Activated CD8-positive, alpha-beta T cell treated with anti-CD3 and anti-CD28 coated beads for 36 hours (primary cell): Measurements from ENCODE around the gene TPSG1. TPM values are rescaled to one million over a fixed set of nuclear protein-coding genes. Genes with fewer than 3 reads are reported as not detected.

Source experiments
- ATAC-seq: fragments of 200-7000 bp; cut with Tn5 transposase; one replicate; pipeline ENCODE4 v1.10.0; 2021; ENCODE audit warnings: mild to moderate bottlenecking, moderate library complexity
- CTCF ChIA-PET: fragments of 350-600 bp; sonication (Branson Sonifier 250); formaldehyde crosslinking; loops from one replicate; lab custom pipeline; 2021; ENCODE audit warnings: antibody characterized with exemption; lab: Charles Lee
- POLR2A ChIA-PET: fragments of 350-600 bp; sonication (Branson Sonifier 250); formaldehyde crosslinking; loops from one replicate; lab custom pipeline; 2021; ENCODE audit warnings: antibody characterized with exemption; lab: Charles Lee
- DNase-seq: peaks from one replicate; pipeline ENCODE4 v3.0.0-alpha.2; 2020
- H3K27ac Mint-ChIP-seq: one replicate; pipeline ENCODE4 v1.8.0; 2021; ENCODE audit warnings: mild to moderate bottlenecking, mixed read lengths
- H3K27me3 Mint-ChIP-seq: one replicate; pipeline ENCODE4 v1.8.0; 2021; ENCODE audit warnings: mixed read lengths
- H3K36me3 Mint-ChIP-seq: one replicate; pipeline ENCODE4 v1.8.0; 2021; ENCODE audit warnings: low read depth, mixed read lengths
- H3K4me1 Mint-ChIP-seq: one replicate; pipeline ENCODE4 v1.8.0; 2021; ENCODE audit warnings: low read depth, mixed read lengths
- H3K4me3 Mint-ChIP-seq: one replicate; pipeline ENCODE4 v1.8.0; 2021; ENCODE audit warnings: mild to moderate bottlenecking, moderate library complexity, mixed read lengths
- H3K9me3 Mint-ChIP-seq: one replicate; pipeline ENCODE4 v1.8.0; 2021; ENCODE audit warnings: mixed read lengths
- intact Hi-C: fragments of 100-400 bp; cut with micrococcal nuclease; formaldehyde crosslinking; loops from one replicate; pipeline ENCODE4 v1.10.0; 2022
- total RNA-seq, 2 experiments: library from RNA; stranded (reverse); gene quantifications; one replicate each; pipeline ENCODE4 v1.2.3, GENCODE V29; 2021
- TF ChIP-seq, protein P1 (sequence below): fragments of 200-600 bp; IDR thresholded peaks from one replicate; pipeline ENCODE4 v1.8.0; 2022; ENCODE audit warnings: antibody characterized with exemption, mild to moderate bottlenecking

The TPSG1 gene
- total RNA-seq, 2 experiments from 2014 or later, result not detected

GRCh38 chr16:1217526-1217925 is 7.5 kb downstream of the TPSG1 start:
- ATAC-seq, result no peak
- DNase-seq, result no peak
- Mint-ChIP-seq H3K9me3 (no peaks in the 10 kb centered on the region), H3K27me3 (no peaks in the 10 kb centered on the region), H3K4me1 (no peaks in the 10 kb centered on the region), H3K4me3 (no peak overlapping the region), H3K36me3 (no peaks in the 10 kb centered on the region), H3K27ac (no peak overlapping the region)
- CTCF ChIA-PET, result no interaction called here
- TF ChIP-seq, protein P1, sequence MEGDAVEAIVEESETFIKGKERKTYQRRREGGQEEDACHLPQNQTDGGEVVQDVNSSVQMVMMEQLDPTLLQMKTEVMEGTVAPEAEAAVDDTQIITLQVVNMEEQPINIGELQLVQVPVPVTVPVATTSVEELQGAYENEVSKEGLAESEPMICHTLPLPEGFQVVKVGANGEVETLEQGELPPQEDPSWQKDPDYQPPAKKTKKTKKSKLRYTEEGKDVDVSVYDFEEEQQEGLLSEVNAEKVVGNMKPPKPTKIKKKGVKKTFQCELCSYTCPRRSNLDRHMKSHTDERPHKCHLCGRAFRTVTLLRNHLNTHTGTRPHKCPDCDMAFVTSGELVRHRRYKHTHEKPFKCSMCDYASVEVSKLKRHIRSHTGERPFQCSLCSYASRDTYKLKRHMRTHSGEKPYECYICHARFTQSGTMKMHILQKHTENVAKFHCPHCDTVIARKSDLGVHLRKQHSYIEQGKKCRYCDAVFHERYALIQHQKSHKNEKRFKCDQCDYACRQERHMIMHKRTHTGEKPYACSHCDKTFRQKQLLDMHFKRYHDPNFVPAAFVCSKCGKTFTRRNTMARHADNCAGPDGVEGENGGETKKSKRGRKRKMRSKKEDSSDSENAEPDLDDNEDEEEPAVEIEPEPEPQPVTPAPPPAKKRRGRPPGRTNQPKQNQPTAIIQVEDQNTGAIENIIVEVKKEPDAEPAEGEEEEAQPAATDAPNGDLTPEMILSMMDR, result no peak
- POLR2A ChIA-PET, result no interaction called here
- intact Hi-C loops, result no loop called here

DNA sequence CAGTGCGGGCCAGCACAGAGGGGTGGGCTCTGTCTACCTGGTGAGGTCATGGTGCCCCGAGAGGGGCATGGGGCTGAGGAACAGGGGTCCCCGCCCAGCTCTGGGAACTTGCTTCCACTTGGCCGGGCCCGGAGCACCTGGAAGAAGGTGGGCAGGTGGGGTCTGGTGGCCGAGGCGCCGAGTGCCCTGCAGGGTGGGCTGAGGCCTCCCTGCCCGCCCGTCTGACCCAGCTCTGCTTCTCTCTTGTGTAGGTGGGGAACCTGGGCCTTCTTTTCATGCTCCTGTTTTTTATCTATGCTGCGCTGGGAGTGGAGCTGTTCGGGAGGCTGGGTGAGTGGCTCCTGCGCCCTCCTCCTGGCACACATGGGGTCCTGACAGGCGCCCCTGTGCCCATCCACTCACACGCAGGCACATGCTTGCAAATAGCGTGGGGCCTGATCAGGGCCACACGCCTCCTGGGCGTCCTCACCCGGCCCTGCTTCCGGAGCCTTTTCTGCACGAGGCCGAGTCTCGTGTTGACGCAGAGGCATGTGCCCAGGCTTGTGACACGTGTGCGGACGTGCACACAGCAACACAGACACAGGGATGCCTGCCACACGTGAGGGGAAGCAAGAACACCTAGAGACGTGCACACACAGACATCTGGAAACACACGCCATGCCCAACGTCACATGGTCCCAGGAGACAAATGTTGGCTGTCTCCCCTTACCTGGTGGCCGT is 8.2 kb downstream of the TPSG1 start:
- Mint-ChIP-seq H3K4me1 (no peaks in the 10 kb centered on the region), H3K4me3 (no peak overlapping the region), H3K36me3 (no peaks in the 10 kb centered on the region), H3K27me3 (no peaks in the 10 kb centered on the region), H3K9me3 (no peaks in the 10 kb centered on the region), H3K27ac (no peak overlapping the region)
- DNase-seq, result no peak
- ChIA-PET CTCF (no interaction called here), POLR2A (no interaction called here)
- intact Hi-C loops, result no loop called here
- ATAC-seq, result no peak
- TF ChIP-seq, protein P1, result no peak

GRCh38 chr16:1216296-1216619 is 8.8 kb downstream of the TPSG1 start:
- Mint-ChIP-seq H3K27ac (no peak overlapping the region), H3K4me3 (no peak overlapping the region), H3K4me1 (no peaks in the 10 kb centered on the region), H3K9me3 (no peaks in the 10 kb centered on the region), H3K27me3 (no peaks in the 10 kb centered on the region), H3K36me3 (no peaks in the 10 kb centered on the region)
- DNase-seq, result no peak
- ChIA-PET POLR2A (no interaction called here), CTCF (no interaction called here)
- no peak for ATAC-seq
- TF ChIP-seq, protein P1, result no peak
- intact Hi-C loops, result no loop called here

DNA sequence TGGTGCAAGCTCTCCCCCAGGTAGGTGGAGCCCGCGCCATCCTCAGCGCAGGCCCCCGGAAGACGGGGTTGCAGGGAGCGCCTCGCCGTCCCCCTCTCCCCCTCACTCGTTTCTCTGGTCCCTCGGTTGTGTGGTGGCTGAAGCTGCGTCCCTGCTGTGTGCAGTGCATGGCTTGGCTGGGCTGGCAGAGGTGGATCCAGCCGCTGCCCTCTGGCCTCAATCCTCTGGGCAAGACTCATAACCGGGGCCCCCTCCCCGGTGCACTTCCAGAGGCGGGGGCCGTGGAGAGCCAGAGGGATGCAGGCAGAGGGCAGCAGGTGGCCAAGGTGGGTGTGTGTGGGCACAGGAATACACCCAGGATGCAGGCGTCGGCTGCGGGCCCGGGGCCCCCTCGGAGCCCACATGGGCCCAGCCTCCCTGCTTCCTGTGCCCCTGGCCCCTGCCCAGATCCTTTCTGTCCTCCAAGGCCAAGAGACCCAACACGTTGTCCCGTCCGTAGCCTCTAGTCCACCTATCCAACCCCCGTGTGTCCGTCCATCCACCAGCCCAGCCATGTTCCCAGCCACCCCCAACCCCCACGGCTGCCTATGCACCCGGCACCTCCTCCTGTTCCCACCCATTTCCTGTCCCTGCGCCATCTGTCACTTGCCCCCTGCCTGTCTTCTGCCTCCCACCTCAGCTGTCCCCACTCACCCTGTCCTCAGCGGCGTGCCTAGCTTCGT is 9.3 kb downstream of the TPSG1 start:
- no peak overlapping the region for H3K4me3 Mint-ChIP-seq

GRCh38 chr16:1214719-1215118 is 10.3 kb downstream of the TPSG1 start:
- H3K4me3 Mint-ChIP-seq, result no peak overlapping the region
- ATAC-seq, result no peak
- H3K36me3 Mint-ChIP-seq, result no peaks in the 10 kb centered on the region
- intact Hi-C loops, result no loop called here
- ChIA-PET POLR2A (interaction anchor here (0.6 kb wide), 1 partner anchor 574 kb away, joined by 3 read pairs; no protein-coding TSS in a partner anchor), CTCF (no interaction called here)
- H3K27me3 Mint-ChIP-seq, result no peaks in the 10 kb centered on the region
- TF ChIP-seq, protein P1, result no peak
- H3K27ac Mint-ChIP-seq, result no peak overlapping the region
- no peaks in the 10 kb centered on the region for H3K9me3 Mint-ChIP-seq
- no peaks in the 10 kb centered on the region for H3K4me1 Mint-ChIP-seq
- no peak for DNase-seq

More for the DNA sequence above, 9.3 kb downstream of the TPSG1 start:
- CTCF ChIA-PET, result no interaction called here
- Mint-ChIP-seq H3K27me3 (no peaks in the 10 kb centered on the region), H3K4me1 (no peaks in the 10 kb centered on the region), H3K36me3 (no peaks in the 10 kb centered on the region), H3K9me3 (no peaks in the 10 kb centered on the region), H3K27ac (no peak overlapping the region)
- ATAC-seq (no peak), DNase-seq (no peak)
- intact Hi-C loops, result no loop called here
- TF ChIP-seq, protein P1, result no peak
- POLR2A ChIA-PET, result no interaction called here
